HG03457 (cell line): Measurements from ENCODE around the gene PELI2.

ENCODE experiments used
- ATAC-seq: cut with Tn5 transposase; IDR thresholded peaks from one replicate; pipeline ENCODE4 v1.9.1; 2021; ENCODE audit warnings: moderate number of reproducible peaks; ENCODE audit not compliant: unreplicated experiment

PELI2 gene

GRCh38 chr14:56199095-56199981 lies 81.1 kb downstream of the PELI2 start:
- ATAC-seq, result no peak

DNA sequence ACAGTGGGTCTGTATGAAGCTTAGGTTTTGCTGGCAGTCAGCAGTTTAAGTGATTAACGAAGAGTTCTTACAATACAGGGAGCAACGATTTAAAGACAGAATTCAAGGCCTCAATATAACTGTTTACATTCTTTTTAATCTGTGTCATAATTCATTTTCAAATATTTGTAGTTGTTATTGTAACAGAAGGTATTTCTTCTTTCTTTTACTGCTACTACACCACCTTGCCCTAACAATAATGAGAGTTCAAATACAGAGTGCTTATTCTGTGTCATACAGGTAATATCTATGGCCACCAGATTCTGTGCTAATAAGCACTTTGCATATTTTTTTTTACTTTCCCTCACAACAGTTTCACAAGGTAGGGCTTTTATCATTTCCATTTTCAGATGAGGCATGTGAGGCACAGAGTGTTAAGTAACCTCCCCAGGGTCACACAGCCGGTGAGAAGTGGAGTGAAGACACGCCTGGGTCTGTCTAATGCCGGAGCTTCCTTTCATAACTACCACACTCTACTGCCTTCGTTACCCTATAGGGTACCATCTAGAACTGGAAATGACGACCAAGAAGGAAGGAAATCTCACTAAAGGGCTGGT lies 81.9 kb downstream of the PELI2 start:
- peak; percentile 46 for ATAC-seq

GRCh38 chr14:56202256-56202655 lies 84.0 kb downstream of the PELI2 start:
- no peak for ATAC-seq

DNA sequence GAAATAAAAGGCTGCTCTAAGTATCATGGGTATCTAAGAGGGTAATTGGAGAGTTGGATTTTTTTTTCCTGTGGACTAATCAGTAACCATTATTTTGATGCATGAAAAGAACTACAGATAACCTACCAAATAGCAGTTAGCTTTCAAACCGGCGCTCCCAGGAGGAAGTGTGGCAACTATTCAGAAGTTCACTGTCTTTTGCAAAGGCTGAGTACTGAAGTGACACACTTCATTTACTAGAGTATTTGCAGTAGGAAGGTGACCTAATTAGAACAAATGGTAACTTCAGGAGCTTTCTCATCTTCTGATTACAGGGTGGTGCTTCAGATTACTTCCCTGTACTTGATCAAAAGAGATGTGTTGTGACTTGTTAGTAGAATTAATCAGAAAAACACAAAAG lies 87.7 kb downstream of the PELI2 start:
- no peak for ATAC-seq

DNA sequence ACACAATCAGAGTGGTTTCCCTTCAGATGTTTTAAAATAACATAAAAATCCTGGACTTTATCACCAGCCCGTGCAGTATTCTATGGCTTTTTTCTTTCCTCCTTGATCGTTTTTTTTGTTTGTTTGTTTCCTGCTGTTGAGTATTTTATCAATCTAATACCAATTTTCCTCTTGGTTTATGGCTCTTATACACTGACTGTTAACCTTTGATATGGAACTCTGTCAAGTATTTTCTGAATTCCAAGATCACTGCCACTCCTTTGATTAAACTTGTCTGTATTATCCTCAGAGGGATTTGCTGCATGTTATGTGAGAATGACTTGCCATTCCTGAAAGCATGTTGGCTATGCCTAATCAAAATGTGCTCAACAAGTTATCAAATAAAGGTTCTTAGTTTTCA lies 88.4 kb downstream of the PELI2 start:
- ATAC-seq, result no peak

DNA sequence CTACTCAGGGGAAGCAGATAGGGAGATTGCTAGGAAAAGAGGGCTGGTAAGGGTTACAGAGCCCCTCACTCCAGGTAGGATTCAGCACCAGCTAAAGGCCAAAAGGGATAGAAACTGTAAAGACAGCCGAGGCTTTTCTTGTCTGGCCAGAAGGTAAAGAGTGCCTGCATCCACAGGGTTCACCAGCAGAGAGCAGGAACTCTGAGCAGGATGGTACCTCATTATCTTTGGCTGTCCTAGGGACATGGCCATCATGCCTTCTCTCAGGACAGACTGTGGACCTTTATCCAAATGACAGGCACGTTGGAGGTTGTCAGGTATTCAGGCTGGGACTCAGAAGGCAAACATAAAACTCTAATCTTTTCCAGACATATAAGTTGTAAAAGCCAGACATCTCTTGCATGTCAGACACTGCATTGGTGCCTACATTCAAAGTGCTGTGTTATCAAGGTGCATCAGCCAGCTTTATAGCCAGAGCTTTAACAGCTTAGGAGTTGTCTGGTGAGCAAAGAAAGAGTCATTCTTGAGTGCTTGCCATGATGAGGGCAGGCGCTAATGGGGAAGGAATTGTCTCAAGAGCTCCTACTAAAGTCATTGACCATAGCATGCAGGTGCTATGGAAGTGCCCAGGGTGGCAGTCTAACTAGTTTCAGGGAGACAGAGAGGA lies 89.5 kb downstream of the PELI2 start:
- no peak for ATAC-seq

DNA sequence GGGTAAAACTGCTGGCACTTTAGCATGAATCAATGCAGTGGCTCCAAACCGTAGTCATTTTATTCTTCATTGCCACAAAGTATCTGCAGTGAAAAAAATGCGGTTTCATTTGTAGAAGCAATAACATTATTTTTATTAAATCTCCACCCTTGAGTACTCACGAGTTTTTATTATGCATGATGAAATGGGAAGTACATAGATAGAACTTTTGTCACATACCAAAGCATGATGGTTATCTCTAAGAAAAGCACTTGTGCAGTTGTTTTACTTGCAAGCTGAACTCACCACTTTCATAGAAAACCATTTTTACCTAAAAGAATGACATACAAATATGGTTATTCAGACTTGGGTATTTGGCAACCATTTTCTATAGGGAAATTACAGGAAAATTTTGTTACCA lies 90.3 kb downstream of the PELI2 start:
- no peak for ATAC-seq

- ATAC-seq, result no peak
Observed at GRCh38 chr14:56210571-56210970, 92.4 kb downstream of the PELI2 start.

DNA sequence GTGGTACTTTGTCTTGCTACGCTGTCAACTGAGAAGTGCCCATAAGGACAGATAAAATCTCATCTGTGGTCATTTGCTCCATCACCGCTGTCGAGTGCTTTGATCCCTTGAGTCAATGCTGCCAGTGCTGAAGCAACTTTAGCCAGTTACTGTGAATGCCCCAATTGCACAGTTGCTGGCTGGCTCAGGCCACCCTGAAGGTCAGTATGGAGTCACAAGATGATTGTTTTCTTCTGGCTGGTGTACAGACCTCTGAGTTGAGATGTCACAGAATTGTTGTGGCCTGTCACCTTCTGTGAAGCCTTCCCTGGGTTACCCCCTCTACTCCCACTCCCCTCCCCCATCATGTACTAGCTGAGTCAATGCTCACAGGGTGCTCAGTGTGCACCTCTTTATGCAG lies 92.9 kb downstream of the PELI2 start:
- no peak for ATAC-seq

DNA sequence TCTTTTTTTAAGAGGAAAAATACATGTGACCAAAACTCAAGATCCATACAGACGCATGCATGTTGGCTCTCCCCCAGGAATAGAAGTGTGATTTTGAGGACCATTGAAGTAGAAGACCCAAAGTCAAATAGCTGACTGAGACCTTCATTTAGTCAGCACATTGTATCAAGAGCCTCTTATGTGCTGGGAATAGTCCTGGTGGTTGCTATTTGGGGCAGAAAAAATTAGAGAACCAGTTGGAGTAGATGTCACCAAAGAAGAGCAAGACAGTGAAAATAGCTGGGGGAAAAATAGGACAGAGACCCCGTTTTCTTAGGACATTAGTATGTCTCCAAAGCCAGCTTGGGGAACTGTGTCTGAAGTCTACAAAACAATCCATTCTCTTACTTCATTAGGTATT lies 93.6 kb downstream of the PELI2 start:
- no peak for ATAC-seq

- no peak for ATAC-seq
Observed at GRCh38 chr14:56212521-56212920, 94.3 kb downstream of the PELI2 start.

DNA sequence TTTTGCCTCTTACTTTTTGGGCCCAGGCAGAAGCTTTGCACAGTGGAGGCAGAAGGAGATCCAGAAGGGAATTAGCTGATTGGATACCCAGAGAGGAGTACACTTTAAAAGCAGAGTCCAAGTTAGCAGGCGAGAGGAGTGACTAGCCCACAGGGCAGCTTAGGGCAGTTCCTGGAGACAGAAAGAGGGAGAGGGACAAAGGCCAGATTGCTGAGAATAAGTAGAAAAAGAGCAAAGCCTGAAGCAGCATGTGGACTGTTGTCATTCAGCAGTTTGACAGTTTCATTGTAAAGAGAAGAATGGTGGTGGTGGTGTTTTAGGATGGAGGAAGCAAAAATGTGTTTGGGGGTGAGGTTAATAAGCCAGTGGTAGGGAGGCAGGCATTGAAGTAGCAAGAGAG lies 95.1 kb downstream of the PELI2 start:
- ATAC-seq, result no peak

GRCh38 chr14:56215180-56215579 lies 97.0 kb downstream of the PELI2 start:
- no peak for ATAC-seq

GRCh38 chr14:56216626-56217379 lies 98.6 kb downstream of the PELI2 start:
- no peak for ATAC-seq

GRCh38 chr14:56217380-56218045 lies 99.3 kb downstream of the PELI2 start:
- no peak for ATAC-seq

- ATAC-seq, result no peak
Observed at GRCh38 chr14:56219666-56220413, 101.6 kb downstream of the PELI2 start.

DNA sequence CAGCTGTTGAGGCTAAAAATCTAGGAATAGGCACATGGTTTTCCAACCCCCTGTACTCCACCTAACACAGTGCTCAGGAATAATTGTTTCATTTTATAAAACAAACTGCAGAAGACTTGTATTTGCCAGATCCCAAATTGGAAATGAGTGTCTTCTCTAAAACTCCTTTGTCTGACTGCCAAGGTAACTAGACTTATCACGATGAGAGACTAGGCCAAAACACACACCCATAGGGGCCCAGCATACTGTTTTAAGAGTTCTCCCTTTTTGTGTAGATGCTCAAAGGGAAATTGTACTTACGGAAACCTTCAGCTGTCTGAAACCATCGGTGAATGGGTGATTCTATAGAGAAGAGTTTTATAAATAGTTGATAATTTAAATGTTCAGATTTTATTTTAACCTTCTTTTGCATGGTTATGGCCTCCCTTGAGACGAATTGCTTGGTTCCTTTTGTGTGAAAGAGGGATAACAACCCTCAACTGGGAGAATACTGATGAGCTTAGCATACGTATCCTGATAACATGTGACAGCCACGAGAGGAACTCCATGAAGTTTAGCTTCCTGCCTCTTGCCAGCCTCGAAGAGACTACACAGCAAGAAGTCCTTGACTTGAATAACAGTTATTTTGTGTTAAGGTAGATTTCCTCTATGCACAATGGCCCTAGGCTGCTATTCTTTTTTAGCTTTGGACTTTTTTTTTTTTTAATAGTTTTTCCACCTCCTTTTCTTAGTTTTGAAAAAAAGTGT lies 103.3 kb downstream of the PELI2 start:
- no peak for ATAC-seq

- ATAC-seq, result no peak
Observed at GRCh38 chr14:56224229-56224628, 106.0 kb downstream of the PELI2 start.
